ENCODE data around the gene ZDHHC16.
"Not testable (repeated sequence)": the region's sequence is repeated elsewhere in the genome, so short reads cannot be mapped to it uniquely, and the experiment has no call there.

The ZDHHC16 gene

DNA sequence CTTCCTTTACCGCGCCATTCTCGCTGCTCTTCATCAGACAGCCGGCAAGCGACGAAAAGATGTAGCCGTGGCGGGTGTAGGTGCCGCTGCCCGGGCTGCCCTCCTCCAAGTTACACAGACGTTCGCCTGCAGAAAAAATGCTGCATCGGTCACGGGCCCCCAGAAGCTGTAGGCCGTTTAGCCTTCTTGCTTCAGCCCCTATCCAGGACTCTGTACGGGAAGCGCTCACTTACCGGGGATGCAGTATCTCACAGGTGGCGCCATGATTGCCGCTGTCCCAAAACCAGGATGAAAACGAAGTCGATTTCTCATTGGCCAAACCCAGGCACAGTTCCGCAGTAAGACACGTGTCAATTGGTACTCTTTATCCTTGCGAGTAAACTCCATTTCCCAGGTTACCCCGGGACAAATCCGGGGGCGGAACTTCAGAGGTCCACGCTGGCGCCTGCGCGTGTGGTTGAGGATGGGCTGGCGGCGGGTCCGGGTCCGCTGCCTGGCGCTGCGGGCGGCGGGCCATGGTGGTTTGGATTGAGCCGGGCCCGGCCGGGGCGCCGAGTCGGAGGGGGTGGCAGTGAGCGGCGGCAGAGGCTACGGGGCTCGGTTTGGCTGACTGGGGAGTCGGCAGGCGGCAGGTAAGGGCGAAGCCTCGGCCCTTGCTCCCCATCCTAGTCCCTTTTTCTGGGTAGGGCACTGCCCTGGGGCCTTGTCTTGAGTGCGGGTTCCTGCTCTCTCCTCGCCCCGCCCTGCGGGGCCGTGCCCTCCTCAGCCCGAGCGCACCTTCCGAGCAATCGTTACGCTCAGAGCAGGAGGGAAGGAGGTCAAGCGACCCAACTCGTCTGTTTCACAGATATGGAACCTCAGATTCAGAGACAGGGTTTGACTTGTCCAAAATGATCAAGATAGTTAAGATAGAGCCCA is at the start of gene ZDHHC16, which contains the start of gene EXOSC1:
TSS of gene ZDHHC16 (plus strand) at position 454 of the 918 bp plus-strand sequence. CDS start 5,501 bp downstream, outside the sequence.
TSS of gene EXOSC1 (minus strand) at position 285 of the 918 bp plus-strand sequence. CDS start at position 264, 21 bp downstream.
- DNase-seq (ENCODE audit: low read depth in 2 of 2) = peak; percentile 81 to 91

DNA sequence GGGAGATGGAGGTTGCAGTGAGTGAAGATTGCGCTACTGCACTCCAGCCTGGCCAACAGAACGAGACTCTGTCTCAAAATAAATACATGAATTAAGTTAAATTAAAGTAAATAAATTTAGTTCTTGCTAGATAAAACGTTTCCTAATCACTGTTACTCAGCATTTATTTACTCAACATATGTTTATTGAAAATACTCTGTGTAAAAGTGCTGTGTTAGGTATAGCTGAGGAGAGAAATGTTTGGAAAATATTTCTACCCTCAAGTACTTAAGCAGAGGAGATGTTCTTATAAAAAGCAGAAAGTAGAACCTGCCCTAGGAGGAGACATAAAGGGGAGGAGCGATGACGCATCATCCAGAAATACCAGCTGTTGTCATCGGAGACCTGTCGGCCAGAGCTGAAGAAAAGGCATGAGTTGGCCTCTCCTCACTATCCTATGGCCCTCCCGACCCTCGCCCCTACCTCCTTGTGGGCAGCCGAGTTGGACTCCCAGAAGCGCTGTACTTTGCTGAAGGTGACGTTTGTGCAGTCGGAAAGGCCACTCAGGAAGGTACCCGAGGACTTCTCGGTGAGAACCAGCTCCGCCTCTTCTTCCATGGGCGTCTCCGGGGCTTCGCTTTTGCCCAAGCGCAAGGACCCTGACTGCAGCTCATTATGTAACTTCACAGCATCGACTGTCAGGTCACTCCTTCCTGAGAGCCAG is 46.0 kb upstream of the ZDHHC16 start:
- no peak for DNase-seq (ENCODE audit: low read depth in 2 of 2)

GRCh38 chr10:97400665-97401454 is 45.1 kb upstream of the ZDHHC16 start, which contains the start of gene RRP12:
Gene RRP12, minus strand, starts transcription at chr10:97401340. Its CDS starts 109 bp downstream, at chr10:97401231.
- DNase-seq (ENCODE audit: low read depth in 2 of 2) = peak; percentile 54 to 76

- no peak for DNase-seq (ENCODE audit: low read depth in 2 of 2)
These were observed 44.5 kb upstream of the ZDHHC16 start for GRCh38 chr10:97401455-97401919.

GRCh38 chr10:97404044-97404443 is 41.9 kb upstream of the ZDHHC16 start:
- no peak for DNase-seq (ENCODE audit: low read depth in 2 of 2)

- no peak for DNase-seq (ENCODE audit: low read depth in 2 of 2)
These were observed 39.9 kb upstream of the ZDHHC16 start for GRCh38 chr10:97406064-97406463.

GRCh38 chr10:97406483-97406882 is 39.5 kb upstream of the ZDHHC16 start:
- DNase-seq (ENCODE audit: low read depth in 2 of 2) = not testable (repeated sequence)

GRCh38 chr10:97407211-97407951 is 38.6 kb upstream of the ZDHHC16 start:
- DNase-seq (ENCODE audit: low read depth in 2 of 2) = no peak

- no peak for DNase-seq (ENCODE audit: low read depth in 2 of 2)
These were observed 38.1 kb upstream of the ZDHHC16 start for GRCh38 chr10:97407952-97408248.

DNA sequence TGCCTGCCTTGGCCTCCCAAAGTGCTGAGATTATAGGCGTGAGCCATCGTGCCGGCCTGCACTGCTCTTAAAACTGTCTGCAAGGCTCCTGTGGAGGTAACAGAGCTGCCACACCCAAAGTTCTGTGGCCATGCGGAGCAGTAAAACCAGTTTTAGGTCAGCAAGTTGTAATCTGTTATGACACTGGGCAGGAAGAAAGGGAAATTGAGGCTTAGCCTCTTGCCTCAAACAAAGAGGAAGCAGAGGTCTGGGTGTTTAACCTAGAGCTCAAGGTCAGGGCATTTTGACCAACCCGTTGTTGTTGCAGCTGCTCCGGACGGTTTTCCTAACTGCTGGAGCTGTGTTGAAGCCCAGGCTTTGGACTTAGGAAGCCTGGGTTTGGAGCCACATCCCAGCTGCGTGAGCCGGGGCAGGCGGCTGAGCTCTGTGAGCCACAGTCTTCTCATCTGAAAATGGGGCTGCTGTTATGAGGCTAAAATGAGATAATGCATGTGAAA is 37.4 kb upstream of the ZDHHC16 start:
- DNase-seq (ENCODE audit: low read depth in 2 of 2) = no peak

- no peak for DNase-seq (ENCODE audit: low read depth in 2 of 2)
These were observed 34.6 kb upstream of the ZDHHC16 start for GRCh38 chr10:97411406-97411805.

GRCh38 chr10:97412891-97413304 is 33.1 kb upstream of the ZDHHC16 start:
- no peak for DNase-seq (ENCODE audit: low read depth in 2 of 2)

DNA sequence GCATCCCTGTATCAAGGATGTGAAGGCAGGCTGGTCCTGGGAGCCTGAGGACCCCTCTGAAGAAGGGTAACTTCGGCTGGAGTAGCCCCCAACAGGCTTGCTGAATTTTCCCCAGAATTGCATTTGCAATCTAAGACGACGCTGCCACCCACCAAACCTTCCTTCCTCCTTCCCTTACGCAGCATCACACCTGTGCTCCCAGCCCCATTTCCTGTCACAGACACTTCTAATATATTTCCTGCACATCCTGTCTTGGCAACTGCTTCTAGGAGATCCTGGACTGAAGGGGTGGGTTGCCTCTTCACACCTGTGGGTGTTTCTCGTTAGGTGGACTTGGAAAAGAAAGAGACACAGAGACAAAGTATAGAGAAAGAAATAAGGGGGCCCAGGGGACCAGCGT is 29.4 kb upstream of the ZDHHC16 start:
- DNase-seq (ENCODE audit: low read depth in 2 of 2) = no peak

GRCh38 chr10:97423757-97424098 is 22.2 kb upstream of the ZDHHC16 start:
- DNase-seq (ENCODE audit: low read depth in 2 of 2) = not testable (repeated sequence)

DNA sequence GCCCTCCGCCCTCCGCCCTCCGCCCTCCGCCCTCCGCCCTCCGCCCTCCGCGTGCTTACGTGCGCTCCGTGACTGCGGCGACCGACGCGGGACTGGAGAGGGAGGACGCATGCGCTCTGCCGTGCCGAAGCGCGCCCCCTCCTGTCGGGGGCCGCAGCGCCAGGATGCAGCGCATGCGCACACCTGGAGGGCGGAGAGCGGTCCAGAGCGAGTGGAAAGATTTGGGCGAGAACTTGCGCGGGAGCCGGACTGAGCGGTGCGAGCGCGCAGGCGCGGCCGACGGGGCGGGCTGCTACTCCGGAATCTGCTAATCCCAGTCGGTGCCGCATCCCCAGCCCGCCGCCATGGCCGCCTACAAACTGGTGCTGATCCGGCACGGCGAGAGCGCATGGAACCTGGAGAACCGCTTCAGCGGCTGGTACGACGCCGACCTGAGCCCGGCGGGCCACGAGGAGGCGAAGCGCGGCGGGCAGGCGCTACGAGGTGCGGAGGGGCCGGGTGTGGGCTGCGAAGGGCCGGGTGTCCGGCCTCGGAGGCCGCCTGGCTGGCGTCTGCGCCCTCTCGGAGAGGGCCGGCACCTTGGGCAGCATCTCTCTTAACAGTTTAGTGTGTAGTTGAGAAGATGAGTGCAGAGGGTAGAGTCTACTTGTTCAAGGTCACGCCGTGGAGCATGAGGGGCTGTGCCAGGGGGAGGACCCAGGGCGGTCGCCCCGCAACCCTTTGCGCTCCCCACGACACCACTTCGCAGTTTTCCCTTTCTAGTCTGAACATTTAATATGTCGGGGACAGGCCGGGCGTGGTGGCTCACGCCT is 19.8 kb upstream of the ZDHHC16 start, which contains the start of gene PGAM1:
TSS of gene PGAM1 (plus strand) at position 228 of the 812 bp plus-strand sequence. CDS start at position 345, 117 bp downstream.
- peak; percentile 87 to 97 for DNase-seq (ENCODE audit: low read depth in 2 of 2)

DNA sequence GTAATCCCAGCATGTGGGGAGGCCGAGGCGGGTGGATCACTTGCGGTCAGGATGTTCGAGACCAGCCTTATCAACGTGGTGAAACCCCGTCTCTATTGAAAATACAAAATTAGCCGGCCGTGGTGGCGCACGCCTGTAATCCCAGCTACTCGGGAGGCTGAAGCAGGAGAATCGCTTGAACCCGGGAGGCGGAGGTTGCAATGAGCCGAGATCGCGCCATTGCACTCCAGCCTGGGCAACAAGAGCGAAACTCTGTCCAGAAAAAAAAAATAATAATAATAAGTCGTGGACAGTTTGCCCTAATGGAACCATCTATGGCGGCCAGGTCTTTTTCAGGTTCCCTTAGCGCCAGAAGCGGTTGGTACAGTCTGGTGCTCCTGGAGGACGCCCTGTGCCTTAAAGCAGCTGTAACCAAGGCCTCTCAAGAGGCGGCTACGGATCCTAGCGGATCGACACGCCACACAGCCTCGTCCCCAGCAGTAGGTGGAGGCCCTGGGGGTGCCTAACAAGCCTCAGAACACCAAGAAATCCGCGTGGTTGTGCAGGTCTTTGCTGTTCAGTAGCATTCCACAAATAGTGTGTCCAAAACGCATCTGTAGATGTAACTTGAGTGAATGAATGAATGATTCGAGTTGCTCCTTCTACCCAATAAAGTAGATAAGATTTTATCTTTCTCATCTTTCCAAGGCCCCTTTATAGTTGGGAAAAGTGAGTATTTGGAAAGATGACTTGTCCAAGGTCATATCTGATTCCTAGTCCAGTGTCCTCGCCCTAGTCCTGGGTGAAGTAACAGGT is 19.0 kb upstream of the ZDHHC16 start:
- DNase-seq (ENCODE audit: low read depth in 2 of 2) = no peak

- DNase-seq (ENCODE audit: low read depth in 2 of 2) = no peak
These were observed 18.3 kb upstream of the ZDHHC16 start for GRCh38 chr10:97427571-97428179.

GRCh38 chr10:97428572-97428981 is 17.4 kb upstream of the ZDHHC16 start:
- no peak for DNase-seq (ENCODE audit: low read depth in 2 of 2)

DNA sequence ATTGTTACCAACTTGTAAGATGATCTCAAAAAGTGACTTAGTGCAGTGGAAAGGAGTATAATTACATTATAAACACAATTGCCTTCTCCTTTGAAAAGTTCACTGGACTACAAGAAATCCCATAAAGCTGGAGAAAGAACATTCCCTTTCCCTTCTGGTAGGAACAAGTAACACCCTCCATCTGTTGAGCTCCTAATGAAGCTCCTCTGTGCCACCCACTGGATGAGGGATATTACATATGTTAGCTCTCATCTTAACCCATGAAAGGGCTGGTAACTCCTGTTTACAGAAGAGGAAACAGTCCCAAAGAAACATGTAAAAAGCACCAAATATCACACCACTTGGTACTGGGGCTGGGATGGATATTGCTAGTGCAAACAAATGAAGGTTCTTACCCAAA is 11.9 kb upstream of the ZDHHC16 start:
- no peak for DNase-seq (ENCODE audit: low read depth in 2 of 2)
